ENCODE results near the gene LRRC8B. TPM values are rescaled to one million over a fixed set of nuclear protein-coding genes. Genes with fewer than 3 reads are reported as not detected.

LRRC8B gene
- total RNA-seq, 3 donors from 2014 or later (not counting 1 experiment from before 2014, with no cell fraction given), result 1.7 to 2.9 (median 2.9) TPM

GRCh38 chr1:89483010-89483756 lies 41.4 kb upstream of the LRRC8B start:
- no peaks in the 10 kb centered on the region for H3K36me3 ChIP-seq (ENCODE audit: control insufficient read depth, insufficient read depth, low read length)
- H3K4me3 ChIP-seq (ENCODE audit: low read length), result no peak overlapping the region
- 0% methylated on average over 2 of the region's 3 CpGs for WGBS (ENCODE audit: insufficient coverage)
- Mint-ChIP-seq H3K36me3 (no peaks in the 10 kb centered on the region), H3K27me3 (ENCODE audit: low read depth in 2 of 2) (peaks cover 4 to 8% of the 10 kb centered on the region in 2 donors), H3K9me3 (peaks cover 0 to 2% of the 10 kb centered on the region in 2 donors), H3K4me3 (no peak overlapping the region), H3K27ac (no peak overlapping the region), H3K4me1 (peaks cover 0 to 3% of the 10 kb centered on the region in 2 donors)
- peaks cover 4% of the 10 kb centered on the region for H3K9me3 ChIP-seq (ENCODE audit: control insufficient read depth, insufficient read depth, low read length)
- peak; percentile 88 for TF ChIP-seq CTCF (IDR thresholded peaks at IDR 0.05)
- ATAC-seq (peak; percentile 84 to 95 (median 93)), DNase-seq (peak; percentile 48 to 88)
- no peaks in the 10 kb centered on the region for H3K4me1 ChIP-seq (ENCODE audit: control insufficient read depth, insufficient read depth, low read length)
- no peak overlapping the region for H3K27ac ChIP-seq (ENCODE audit: low read length)
- intact Hi-C loops (cut with micrococcal nuclease), result loop anchor here (1.0 kb wide), 3 partner anchors 116 to 504 kb away; no protein-coding TSS in a partner anchor
- peaks cover 3% of the 10 kb centered on the region for H3K27me3 ChIP-seq (ENCODE audit: control insufficient read depth, insufficient read depth, low read length)

DNA sequence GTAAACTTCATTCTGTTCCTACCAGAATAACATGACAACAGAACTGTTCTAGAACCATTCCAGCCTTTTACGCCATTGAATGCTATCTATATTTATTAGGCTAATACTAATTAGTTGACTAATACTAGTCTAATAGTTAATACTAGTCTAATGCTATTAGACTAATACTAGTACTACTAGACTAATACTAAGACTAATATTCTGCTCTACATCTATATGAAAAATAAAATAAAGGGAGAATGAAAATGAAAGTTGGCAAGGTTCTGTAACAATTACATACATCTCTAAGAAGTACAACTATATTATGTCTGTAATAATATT lies 40.9 kb upstream of the LRRC8B start:
- no CpG with 5 or more reads among the region's 1 CpG for WGBS (ENCODE audit: insufficient coverage)
- H3K36me3 ChIP-seq (ENCODE audit: control insufficient read depth, insufficient read depth, low read length), result no peaks in the 10 kb centered on the region
- DNase-seq (no peak), ATAC-seq (no peak)
- no peak overlapping the region for H3K4me3 Mint-ChIP-seq
- H3K4me1 Mint-ChIP-seq, result peaks cover 0 to 3% of the 10 kb centered on the region in 2 donors
- no peak overlapping the region for H3K4me3 ChIP-seq (ENCODE audit: low read length)
- H3K27ac ChIP-seq (ENCODE audit: low read length), result no peak overlapping the region
- peaks cover 0 to 2% of the 10 kb centered on the region in 2 donors for H3K9me3 Mint-ChIP-seq
- peaks cover 4 to 8% of the 10 kb centered on the region in 2 donors for H3K27me3 Mint-ChIP-seq (ENCODE audit: low read depth in 2 of 2)
- intact Hi-C loops (cut with micrococcal nuclease), result loop anchor here (1.0 kb wide), 3 partner anchors 116 to 504 kb away; no protein-coding TSS in a partner anchor
- no peak overlapping the region for H3K27ac Mint-ChIP-seq
- H3K9me3 ChIP-seq (ENCODE audit: control insufficient read depth, insufficient read depth, low read length), result peaks cover 4% of the 10 kb centered on the region
- H3K36me3 Mint-ChIP-seq, result no peaks in the 10 kb centered on the region
- no peaks in the 10 kb centered on the region for H3K4me1 ChIP-seq (ENCODE audit: control insufficient read depth, insufficient read depth, low read length)
- H3K27me3 ChIP-seq (ENCODE audit: control insufficient read depth, insufficient read depth, low read length), result peaks cover 3% of the 10 kb centered on the region
- no peak for TF ChIP-seq CTCF (IDR thresholded peaks at IDR 0.05)

DNA sequence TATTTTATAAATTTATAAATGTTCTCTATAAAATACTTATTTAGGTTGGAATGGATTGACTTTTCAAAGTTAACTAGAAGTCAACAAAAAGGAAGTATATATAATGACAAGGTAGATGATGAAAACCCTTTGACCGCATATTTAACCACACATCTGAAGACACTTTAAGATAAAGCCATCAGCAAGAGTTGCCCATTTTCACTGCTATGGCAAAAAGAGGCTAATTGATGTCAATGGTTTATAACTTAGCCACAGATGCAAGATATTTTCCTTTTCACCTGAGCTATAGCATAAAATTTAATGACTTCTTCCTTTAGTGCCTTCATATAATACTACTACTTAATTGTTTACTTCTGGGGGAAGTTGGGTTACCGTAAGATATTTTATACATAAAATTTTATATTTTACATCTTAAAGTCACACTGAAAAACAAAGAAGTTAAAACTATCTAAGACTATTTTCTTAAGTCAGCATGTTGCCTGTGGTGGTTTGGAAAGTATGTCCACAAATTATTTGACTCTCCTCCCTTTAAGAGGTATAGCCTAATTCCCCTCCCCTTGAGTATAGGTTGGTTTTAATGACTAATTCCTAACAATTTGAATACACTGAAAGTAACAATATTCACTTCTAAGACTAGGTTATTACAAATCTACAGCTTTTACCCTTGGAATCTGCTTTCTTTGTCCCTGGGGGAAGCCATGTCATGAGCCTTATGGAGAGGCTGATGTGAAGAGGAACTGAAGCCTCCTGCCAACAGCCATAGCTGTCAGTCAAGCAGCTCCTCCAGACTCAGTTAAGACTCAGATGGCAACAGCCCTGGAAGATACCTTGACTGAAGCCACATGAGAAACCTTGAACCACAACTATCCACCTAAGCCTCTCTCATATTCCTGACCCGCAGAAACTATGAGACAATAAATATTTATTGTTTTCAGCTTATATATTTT lies 40.3 kb upstream of the LRRC8B start:
- Mint-ChIP-seq H3K27me3 (ENCODE audit: low read depth in 2 of 2) (peaks cover 4 to 8% of the 10 kb centered on the region in 2 donors), H3K4me3 (no peak overlapping the region), H3K9me3 (peaks cover 0 to 2% of the 10 kb centered on the region in 2 donors), H3K36me3 (no peaks in the 10 kb centered on the region), H3K27ac (no peak overlapping the region), H3K4me1 (peaks cover 0 to 3% of the 10 kb centered on the region in 2 donors)
- Histone ChIP-seq H3K9me3 (ENCODE audit: control insufficient read depth, insufficient read depth, low read length) (peaks cover 4% of the 10 kb centered on the region), H3K27ac (ENCODE audit: low read length) (no peak overlapping the region), H3K4me3 (ENCODE audit: low read length) (no peak overlapping the region), H3K36me3 (ENCODE audit: control insufficient read depth, insufficient read depth, low read length) (no peaks in the 10 kb centered on the region), H3K4me1 (ENCODE audit: control insufficient read depth, insufficient read depth, low read length) (peaks cover 2% of the 10 kb centered on the region), H3K27me3 (ENCODE audit: control insufficient read depth, insufficient read depth, low read length) (peaks cover 3% of the 10 kb centered on the region)
- 0% methylated on average over 1 of the region's 3 CpGs for WGBS (ENCODE audit: insufficient coverage)
- no peak for DNase-seq
- intact Hi-C loops (cut with micrococcal nuclease), result no loop called here
- TF ChIP-seq CTCF (IDR thresholded peaks at IDR 0.05), result no peak
- no peak for ATAC-seq

All from natural killer cell (primary cell).